GM12872 (cell line): Measurements from ENCODE around the gene KCNK10.

Experiments
- CTCF ChIP-seq: IDR thresholded peaks from 3 replicates; pipeline ENCODE4 v1.5.1; 2011; ENCODE audit warnings: low read depth, mild to moderate bottlenecking, low read length, moderate library complexity; ENCODE audit not compliant: insufficient read depth

The KCNK10 gene

DNA sequence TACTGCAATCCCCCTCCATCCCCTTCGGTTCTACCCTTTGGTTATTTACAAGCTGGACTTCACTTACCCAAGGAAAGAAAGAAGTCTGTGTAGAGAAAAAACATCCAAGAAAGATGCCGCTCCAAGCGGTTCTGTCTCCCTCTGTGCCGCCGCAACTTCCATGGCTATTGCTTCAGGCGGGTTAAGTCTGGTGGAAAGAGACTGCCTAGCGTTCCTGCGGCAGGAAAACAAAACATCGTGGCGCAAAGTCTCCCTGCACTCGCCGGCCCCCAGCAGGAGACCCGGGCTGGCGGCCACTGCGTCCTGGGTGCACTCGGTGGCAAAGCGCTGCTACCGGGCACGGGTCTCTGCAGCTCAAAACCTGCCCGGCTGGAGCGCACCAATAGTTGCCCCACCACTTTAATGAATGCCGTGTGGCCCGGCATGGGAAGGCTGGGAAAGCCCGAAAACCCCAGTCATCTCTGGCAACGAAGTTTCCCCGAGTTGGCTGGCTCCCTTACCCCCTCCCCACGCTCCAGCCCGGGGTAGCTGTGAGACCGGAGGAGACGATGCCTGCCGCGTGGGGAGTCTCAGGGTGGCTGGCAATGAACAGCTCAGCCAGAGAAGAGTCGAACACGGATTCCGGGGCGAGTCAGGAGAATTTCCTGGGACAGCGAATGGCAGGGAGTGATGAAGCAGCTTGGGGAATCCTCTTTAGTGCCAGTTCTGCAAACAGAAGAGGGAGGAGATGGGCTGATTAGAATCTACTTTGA, 3.5 kb upstream of the KCNK10 start:
- TF ChIP-seq CTCF, result no peak

GRCh38 chr14:88325883-88326282, 2.8 kb upstream of the KCNK10 start:
- TF ChIP-seq CTCF, result no peak

DNA sequence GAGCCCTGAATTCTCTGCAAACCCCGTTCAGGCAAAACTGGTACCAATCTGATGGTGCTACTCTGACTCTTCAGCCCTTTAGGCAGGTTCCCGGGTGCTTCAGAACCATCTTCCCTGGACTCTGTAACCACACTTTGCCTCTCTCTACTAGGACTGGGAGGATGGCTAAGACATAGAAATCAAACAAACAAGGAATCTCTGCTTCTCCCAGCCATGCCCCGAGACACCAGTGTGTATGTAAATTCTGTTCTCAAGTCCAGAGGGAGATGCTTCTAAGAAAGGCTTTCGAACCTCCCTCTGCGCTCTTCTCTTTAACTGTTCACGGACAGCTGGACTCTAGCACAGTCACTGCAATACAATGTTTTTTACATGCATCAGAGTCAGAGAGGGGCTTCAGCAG, 1.9 kb upstream of the KCNK10 start:
- TF ChIP-seq CTCF, result no peak

GRCh38 chr14:88324491-88324890, 1.4 kb upstream of the KCNK10 start:
- TF ChIP-seq CTCF, result no peak

DNA sequence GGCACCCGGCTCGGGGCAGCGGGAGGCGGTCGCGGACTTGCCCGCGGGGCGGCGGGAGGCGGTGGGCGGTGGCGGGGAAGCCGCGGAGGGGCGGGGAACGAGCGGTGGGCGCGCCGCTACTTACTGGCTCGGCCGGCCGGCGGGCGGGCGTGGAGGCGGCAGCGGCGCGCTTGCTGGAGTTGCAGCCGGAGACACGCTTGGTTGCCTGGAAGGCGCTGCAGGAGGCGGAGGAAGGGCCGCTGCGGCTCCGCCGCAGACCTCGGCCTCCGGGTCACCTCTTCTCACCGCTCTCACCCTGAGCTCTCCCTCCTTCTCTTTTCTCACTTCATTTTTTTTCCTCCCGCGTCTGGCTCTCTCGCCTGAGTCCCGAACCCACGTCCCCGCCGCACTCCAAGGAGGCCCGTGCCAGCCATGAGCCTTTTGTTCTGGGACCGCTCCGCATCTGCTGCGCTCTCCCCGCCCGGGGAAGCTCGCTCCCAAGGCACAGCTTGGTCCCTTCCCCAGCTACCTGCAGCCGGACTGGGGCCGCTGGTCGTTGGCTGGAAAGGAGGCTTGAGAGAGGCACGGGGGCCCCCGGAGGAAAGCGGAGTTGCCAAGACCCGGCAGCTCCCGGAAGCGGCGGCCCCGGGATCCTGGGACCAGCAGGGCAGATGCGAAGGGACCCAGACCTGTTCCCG, 592 bp upstream of the KCNK10 start:
- no peak for TF ChIP-seq CTCF

GRCh38 chr14:88322504-88323085, 474 bp downstream of the KCNK10 start:
- TF ChIP-seq CTCF, result no peak

GRCh38 chr14:88321692-88322503, 1.2 kb downstream of the KCNK10 start:
- TF ChIP-seq CTCF, result no peak
